Peyer's patch (tissue), 4 donors: ENCODE measurements around the gene SERHL2.

Experiments used
- CTCF ChIP-seq, 6 experiments: fragments of 450-650 bp in 4 of 6; fragments of 200-600 bp in 2 of 6; sonication (generic) in 1 of 6; IDR thresholded peaks; one replicate each; pipeline ENCODE4 v1.5.1; 2017 to 2019; ENCODE audit warnings: antibody characterized with exemption in 6 of 6, mild to moderate bottlenecking in 3 of 6, moderate library complexity in 1 of 6
- POLR2A ChIP-seq, 2 donors: fragments of 450-650 bp; IDR thresholded peaks; one replicate each; pipeline ENCODE4 v1.5.1; 2017; ENCODE audit warnings: antibody characterized with exemption in 2 of 2, mild to moderate bottlenecking in 2 of 2, moderate library complexity in 2 of 2

- TF ChIP-seq CTCF (IDR thresholded peaks at IDR 0.05), result no peak
- no peak for TF ChIP-seq POLR2A (IDR thresholded peaks at IDR 0.05)
Measured at GRCh38 chr22:42533638-42533977, 20.1 kb upstream of the SERHL2 start.
